Neural progenitor cell (in vitro differentiated cells): Measurements from ENCODE around the gene GJD4.

Experiments
- CTCF ChIP-seq: fragments of 200-600 bp; sonication (generic); IDR thresholded peaks from 2 replicates; pipeline ENCODE4 v1.5.1; 2017; ENCODE audit warnings: antibody characterized with exemption, mild to moderate bottlenecking
- EZH2phosphoT487 ChIP-seq: fragments of 200-600 bp; sonication (generic); IDR thresholded peaks from 2 replicates; pipeline ENCODE4 v1.6.1; 2017; ENCODE audit warnings: antibody characterized with exemption

- TF ChIP-seq EZH2phosphoT487 (no peak), CTCF (no peak)
These were observed 35.9 kb upstream of the GJD4 start for GRCh38 chr10:35569111-35569707.
